IPS-18c (cell line): ENCODE measurements around the gene CACTIN.
"Not testable (repeated sequence)": the region's sequence is repeated elsewhere in the genome, so short reads cannot be mapped to it uniquely, and the experiment has no call there.

Experiments used
- H3K4me3 ChIP-seq: 2 replicates; pipeline ENCODE4 v1.7.0; 2013; ENCODE audit warnings: low read depth, mild to moderate bottlenecking, low read length, moderate library complexity; ENCODE audit not compliant: insufficient read depth
- H3K9me3 ChIP-seq: one replicate; pipeline ENCODE4 v1.6.1; 2013; ENCODE audit warnings: mild to moderate bottlenecking, low read length, moderate library complexity; ENCODE audit not compliant: control insufficient read depth, insufficient read depth

Gene CACTIN

DNA sequence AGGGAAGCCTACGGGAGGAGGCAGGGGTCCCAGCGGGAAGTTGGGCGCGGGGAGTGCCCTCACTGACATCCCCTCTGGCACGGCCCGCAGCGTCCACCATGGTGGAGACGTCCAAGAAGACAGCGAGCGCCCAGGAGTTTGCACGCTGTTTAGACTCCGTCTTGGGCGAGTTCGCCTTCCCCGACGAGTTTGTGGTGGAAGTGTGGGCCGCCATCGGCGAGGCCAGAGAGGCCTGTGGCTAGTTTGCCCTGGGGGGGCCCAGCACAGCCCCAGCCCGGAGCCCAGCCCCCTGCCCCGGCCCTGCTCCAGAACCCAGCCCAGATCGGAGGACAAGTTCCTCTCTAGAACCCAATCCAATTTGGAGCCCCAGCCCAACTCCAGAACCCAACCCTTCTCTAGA lies 36.6 kb downstream of the CACTIN start:
- Histone ChIP-seq H3K4me3 (no peak overlapping the region), H3K9me3 (no peaks in the 10 kb centered on the region)

DNA sequence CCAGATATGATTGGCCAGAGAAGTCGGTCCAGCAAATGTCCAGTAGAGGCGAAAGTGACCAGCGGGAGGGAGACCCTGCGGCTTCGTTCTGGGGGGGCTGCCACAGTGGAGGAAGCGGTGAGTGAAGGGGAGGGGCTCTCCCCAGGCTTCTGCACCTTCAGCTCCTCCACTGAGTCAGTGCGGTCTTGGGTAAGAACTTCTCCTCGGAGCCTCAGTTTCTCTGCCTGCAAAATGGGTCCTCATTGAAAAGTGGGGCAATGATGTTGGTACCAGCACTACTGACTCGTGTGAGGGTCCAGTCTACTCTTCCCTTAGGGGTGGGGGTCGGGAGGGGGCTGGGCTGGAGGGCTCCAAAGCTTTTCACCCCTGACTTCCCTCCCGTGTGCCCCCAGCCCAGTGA lies 37.2 kb downstream of the CACTIN start:
- H3K9me3 ChIP-seq = no peaks in the 10 kb centered on the region
- H3K4me3 ChIP-seq = no peak overlapping the region

DNA sequence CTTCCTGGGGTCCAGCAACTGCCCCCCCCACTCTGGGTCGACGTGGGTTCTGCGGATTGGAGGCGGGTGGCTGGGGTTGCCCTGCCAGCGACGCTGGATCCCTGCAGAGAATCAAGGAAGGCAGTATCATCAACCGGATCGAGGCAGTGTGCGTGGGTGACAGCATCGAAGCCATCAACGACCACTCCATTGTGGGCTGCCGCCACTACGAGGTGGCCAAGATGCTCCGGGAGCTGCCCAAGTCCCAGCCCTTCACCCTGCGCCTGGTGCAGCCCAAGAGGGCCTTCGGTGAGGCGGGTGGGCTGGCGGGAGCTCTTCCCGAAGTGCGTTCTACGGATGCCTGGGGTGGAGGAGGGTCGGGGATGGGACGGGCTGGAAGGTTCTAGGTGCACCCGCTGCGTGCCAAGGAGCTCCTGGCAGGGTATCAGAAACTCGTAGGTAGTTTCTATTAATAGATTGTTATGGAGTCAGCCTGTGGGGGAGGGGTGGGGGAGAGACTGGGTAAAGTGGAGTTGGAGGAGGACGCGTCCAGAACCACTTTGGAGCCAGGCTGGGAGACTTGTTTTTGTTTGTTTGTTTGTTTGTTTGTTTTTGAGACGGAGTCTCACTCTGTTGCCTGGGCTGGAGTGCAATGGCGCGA lies 39.8 kb downstream of the CACTIN start:
- Histone ChIP-seq H3K4me3 (no peak overlapping the region), H3K9me3 (no peaks in the 10 kb centered on the region)

DNA sequence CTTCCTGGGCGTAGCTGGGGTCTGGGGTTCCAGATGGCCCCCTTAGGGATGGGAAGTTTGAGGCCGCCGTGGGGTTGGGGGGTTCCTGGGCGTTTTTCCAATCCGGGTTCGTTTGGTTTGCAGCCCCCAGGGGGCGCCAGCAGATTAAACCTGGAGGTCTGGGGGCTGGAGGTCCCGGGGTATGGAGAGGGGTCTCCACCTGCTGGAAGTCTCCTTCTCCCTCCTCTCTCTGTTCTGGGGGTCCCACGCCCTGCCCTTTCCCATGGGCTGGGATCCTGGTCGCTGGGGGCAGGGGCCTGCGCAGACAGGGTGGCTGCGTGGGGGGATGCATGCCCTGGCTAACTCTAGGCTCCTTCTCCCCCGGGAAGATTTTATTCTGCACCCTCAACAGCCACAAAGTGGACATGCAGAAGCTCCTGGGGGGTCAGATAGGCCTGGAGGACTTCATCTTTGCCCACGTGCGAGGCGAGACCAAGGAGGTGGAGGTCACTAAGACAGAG lies 40.4 kb downstream of the CACTIN start:
- peak overlapping the region; percentile 49; the same call in 1 of the 2 replicates for H3K4me3 ChIP-seq
- H3K9me3 ChIP-seq = no peaks in the 10 kb centered on the region

DNA sequence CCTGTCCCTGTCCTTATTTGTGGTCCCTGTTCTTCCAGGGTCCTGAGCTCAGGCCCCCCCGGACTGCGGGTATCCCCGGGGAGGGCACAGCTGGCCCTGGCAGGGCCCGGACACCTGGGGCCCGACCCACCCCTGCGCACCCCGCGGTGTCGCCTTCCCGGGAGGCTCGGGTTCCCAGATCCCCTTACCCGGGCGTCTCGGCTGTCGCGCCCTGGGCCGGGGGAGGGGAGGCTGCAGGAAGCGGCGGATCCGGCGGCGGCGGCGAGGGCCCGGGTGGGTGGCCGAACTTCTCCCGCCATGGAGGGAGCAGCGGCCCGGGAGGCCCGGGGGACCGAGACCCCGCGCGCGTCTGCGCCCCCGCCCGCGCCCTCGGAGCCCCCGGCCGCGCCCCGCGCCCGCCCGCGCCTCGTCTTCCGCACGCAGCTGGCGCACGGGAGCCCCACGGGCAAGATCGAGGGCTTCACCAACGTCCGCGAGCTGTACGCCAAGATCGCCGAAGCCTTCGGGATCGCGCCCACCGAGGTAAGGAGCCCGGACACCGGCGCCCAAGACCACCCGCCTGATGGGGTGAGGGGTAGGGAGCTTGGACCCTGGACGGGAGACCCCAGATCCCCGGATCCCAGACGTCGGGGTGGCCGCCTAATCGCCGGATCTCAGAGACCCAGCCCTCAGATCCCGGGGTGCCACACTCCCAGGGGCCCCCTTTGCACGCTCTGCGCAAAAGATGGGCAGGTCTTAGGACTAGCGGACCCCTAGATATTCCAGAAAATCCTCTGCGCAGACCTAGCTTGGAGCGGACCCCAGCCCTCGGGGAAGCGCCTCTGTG lies 41.1 kb downstream of the CACTIN start, which contains the start of gene GIPC3:
Gene GIPC3, plus strand, starts transcription at position 178 of the 826 bp plus-strand sequence. Its CDS starts 120 bp downstream, at position 298.
- no peaks in the 10 kb centered on the region for H3K9me3 ChIP-seq
- H3K4me3 ChIP-seq = peak within 1 kb of the TSS; percentile 49; the same call in 1 of the 2 replicates

DNA sequence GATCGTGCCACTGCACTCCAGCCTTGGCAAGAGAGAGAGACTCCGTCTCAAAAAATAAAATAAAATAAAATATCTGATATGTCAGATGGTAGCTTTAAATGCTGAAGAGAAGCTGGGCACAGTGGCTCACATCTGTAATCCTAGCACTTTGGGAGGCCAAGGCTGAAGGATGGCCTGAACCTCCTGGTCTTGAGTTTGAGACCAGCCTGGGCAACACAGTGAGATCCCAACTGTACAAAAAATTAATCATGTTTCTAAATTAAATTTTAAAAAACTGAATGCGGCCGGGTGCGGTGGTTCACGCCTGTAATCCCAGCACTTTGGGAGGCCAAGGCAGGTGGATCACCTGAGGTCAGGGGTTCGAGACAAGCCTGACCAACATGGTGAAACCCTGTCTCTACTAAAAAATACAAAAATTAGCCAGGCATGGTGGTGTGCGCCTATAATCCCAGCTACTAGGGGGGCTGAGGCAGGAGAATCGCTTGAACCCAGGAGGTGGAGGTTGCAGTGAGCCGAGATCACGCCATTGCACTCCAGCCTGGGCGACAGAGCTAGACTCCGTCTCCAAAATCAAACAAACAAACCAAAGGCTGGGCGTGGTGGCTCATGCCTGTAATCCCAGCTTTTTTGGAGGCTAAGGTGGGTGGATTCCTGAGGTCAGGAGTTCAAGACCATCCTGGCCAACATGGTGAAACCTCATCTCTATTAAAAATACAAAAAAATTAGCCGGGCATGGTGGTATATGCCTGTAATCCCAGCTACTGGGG lies 42.4 kb downstream of the CACTIN start:
- not testable (repeated sequence) for H3K9me3 ChIP-seq, H3K4me3 ChIP-seq

DNA sequence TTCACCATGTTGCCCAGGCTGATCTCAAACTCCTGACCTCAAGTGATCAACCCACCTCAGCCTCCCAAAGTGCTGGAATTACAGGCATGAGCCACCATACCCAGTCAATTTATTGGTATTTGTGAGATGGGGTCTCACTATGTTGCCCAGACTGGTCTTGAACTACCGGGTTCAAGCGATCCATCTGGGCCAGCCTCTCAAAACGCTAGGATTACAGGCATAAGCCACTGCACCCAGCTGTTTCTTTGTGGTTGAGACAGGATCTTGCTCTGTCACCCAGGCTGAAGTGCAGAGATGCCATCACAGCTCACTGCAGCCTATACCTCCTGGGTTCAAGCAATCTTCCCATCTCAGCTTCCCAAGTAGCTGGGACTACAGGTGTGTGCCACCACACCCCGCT lies 44.8 kb downstream of the CACTIN start:
- H3K4me3 ChIP-seq, H3K9me3 ChIP-seq: not testable (repeated sequence)

DNA sequence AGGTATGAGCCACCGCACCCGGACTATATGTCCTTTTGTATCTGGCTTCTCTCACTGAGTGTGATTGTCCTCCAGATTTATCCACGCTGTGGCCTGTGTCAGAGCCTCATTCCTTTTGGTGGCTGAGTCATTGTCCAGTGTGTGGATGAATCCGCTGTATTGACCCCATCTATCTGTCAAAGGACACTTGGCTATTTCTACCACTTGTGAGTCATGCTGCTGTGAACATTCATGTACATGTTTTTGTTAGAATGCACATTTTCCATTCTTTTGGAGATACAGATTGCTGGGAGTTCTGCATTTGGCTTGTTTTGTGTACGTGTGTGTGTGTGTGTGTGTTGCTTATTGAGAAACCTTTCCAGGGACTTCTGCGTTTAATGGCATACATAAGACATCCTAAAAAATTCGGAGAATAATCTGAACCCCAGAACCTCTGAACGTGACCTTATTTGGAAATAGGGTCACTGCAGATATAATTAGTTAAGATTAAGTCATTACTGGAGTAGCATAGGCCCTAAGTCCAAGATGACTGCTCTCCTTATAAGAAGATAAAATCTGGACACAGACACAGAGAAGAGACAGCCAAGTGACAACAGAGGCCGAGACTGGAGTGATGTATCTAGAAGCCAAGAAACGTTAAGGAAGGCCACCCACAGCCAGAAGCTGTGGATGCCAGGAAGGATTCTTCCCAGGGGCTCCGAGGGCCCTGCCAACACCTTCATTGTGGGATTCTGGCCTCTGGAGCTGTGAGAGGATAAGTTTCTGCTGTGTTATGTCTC lies 46.2 kb downstream of the CACTIN start:
- Histone ChIP-seq H3K9me3 (no peaks in the 10 kb centered on the region), H3K4me3 (no peak overlapping the region)

DNA sequence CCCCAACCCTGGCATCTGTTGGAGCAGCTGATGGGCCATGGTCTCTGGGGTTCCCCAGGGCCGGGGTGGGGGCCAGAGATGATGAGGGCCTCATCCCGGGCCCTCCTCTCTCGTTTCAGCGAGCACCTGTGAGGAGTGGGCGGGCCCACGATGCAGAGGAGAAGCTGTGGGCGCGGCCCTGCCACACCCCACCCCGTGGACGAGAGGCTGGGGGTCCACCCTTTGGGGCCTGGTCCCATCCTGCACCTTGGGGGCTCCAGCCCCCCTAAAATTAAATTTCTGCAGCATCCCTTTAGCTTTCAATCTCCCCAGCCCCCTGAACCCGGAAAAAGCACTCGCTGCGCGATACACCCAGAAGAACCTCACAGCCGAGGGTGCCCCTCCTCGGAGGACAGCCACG lies 48.2 kb downstream of the CACTIN start:
- no peaks in the 10 kb centered on the region for H3K9me3 ChIP-seq
- H3K4me3 ChIP-seq = no peak overlapping the region; the same call in 1 of the 2 replicates

DNA sequence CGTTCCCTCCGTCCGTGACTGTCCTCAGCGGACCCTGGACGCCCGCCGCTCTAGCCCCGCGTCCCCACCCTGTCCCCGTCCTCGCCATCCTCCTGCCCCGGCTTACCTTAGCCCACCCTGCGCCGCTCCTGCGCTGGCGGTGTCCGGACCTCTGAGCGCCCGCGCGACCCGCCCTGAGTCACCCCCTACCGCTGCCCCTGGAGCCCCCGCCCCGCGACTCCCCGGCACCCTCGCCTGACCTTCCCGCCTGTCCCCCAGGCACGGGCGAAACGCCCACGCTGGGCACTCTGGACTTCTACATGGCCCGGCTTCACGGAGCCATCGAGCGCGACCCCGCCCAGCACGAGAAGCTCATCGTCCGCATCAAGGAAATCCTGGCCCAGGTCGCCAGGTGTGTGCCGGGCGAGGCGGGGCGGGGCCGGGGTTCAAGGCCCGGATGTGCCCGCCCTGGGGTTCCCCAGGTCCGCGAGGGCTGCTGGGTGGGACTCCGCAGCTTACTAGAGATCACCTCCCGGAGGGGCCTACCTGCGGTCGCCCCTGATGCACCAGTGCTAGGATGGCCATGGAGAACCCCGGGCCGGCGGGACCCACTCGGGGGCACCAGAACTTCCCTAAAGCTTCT lies 48.8 kb downstream of the CACTIN start:
- H3K4me3 ChIP-seq = peak overlapping the region; percentile 51
- H3K9me3 ChIP-seq = no peaks in the 10 kb centered on the region

DNA sequence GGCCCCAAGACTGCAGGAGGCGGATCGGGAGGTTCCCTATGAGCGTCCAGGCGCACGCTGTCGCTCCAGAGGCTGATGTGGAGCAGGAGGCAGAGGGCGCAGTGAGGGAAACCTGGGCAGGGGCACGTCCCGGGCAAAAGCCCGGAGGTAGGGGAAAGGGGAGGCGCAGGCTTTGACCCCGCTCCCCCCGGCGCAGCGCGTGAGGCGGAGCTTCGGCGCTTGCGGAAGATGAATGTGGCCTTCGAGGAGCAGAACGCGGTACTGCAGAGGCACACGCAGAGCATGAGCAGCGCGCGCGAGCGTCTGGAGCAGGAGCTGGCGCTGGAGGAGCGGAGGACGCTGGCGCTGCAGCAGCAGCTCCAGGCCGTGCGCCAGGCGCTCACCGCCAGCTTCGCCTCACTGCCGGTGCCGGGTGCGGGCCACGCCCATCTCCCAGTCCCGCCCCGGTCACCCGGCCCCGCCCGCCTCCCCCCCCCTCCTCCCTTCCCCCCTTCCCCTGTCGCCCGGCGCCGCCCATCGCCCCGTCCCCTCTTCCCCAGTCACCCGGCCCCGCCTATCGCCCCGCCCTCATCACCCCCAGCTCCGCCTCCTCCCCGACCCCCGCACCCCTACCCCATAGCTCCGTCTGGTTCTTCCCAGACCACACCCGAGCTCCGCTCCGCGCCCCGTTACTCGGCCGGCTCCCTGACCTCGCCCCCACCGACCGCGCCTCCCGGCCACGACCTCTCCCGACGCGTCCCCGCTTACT lies 49.7 kb downstream of the CACTIN start:
- Histone ChIP-seq H3K4me3 (peak overlapping the region; percentile 65), H3K9me3 (no peaks in the 10 kb centered on the region)

DNA sequence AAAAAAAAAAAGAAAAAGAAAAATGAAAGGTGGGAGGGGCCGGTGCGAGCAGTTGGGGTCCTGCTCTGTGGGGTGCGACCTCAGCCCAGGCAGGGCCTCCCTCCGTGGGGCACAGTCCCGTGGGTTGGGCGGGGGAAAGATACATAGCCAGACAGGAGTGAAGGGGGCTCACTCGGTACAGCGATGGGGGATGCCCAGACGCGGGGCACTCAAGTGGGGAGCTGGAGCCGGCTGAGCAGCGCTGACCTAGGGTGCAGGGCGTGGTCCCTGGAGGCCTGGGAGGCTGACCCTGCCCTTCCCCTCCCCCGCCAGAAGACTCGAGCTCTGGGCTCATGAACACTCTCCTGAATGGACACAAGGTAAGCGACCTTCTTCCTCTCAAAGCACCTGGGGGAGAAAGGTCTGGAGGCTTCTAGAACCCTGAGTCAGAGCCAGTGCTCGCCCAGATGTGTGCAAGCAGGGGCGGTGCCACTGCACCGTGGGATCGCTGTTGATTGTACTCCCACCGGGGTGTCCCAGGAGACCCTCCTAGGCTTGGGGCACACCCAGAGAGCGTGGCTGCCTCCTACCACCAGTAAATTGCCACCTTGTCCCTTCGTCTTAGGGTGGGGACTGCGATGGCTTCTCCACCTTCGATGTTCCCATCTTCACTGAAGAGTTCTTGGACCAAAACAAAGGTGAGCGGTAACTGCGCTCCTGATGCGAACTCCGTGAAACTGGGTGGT lies 50.5 kb downstream of the CACTIN start:
- Histone ChIP-seq H3K9me3 (no peaks in the 10 kb centered on the region), H3K4me3 (peak overlapping the region; percentile 65)

DNA sequence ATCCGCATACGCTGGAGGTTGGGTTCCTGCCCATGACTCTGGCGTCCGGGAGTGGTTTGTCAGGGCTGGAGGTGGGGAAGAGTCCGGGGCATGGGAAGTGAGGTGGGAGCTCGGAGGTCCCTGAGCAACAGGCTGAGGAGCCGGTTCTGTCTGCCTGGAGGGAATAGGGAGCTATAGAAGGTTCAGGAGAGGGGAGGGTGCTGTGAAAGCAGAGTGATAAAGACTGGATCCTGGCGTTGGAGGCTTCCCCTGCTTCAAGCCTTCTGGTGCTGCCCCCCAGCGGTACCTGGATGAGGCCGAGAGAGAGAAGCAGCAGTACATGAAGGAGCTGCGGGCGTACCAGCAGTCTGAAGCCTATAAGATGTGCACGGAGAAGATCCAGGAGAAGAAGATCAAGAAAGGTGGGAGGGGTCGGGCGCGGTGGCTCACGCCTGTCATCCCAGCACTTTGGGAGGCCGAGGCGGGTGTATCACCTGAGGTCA lies 51.3 kb downstream of the CACTIN start:
- no peak overlapping the region for H3K4me3 ChIP-seq
- H3K9me3 ChIP-seq = no peaks in the 10 kb centered on the region

DNA sequence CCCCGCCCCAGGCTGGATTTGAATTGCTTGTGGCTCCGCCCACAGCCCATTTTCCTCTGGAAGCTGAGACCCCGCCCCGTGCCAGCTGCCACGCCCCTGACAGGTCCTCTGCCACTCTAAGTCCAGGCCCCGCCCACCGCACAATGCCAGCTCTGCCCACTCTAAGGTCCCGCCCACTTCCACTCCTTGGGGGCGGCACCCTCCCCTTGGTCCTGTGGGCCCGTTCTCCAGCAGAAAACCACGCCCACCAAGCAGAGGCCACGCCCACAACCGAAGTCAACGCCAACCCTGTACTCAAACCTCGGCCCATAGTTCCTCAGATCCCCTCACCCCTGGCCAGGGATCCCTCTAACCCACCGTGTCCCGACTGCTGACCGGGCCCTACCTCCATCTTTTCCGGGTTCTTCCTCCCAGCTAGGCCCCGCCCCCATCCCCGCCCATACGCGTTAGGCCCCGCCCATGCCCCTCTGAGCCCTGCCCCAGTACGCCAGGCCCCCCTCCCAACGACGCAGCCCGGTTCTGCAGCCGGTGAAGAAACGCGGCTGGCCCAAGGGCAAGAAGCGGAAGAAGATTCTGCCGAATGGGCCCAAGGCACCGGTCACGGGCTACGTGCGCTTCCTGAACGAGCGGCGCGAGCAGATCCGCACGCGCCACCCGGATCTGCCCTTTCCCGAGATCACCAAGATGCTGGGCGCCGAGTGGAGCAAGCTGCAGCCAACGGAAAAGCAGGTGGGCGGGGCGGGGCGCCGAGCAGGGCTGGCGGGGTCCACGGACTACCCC lies 52.5 kb downstream of the CACTIN start:
- H3K4me3 ChIP-seq = peak overlapping the region; percentile 92; the same call in 1 of the 2 replicates
- no peaks in the 10 kb centered on the region for H3K9me3 ChIP-seq
